ENCODE measurements around the gene CFAP65. TPM values are rescaled to one million over a fixed set of nuclear protein-coding genes. Genes with fewer than 3 reads are reported as not detected.

The CFAP65 gene
- total RNA-seq, 2 experiments from 2014 or later, result not detected

DNA sequence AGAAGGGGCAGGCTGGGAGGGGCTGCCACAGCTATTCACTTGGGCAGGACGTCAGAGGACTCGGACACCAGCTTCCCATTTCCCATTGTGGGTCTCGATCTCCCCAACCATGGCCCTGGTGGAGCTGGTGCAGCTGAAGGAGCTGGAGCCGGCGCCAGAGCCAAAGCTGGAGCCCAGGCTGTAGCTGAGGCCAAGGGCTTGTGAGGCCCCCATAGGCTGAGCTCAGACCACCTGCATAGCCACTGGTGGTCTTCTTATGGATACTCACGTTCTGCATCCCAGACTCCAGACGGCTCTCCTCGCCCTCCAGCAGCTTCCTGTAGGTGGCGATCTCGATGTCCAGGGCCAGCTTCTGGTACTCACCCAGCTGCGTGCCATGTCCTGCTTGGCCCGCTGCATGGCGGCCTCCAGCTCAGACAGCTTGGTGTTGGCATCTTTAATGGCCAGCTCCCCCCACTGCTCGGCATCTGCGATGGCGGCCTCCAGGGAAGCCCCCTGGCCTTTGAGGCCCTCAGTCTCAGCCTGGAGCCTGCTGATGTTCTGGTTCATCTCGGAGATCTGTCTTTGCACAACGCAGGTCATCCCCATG, 87.9 kb downstream of the CFAP65 start:
- DNase-seq (no peak), ATAC-seq (ENCODE audit: poor library complexity) (no peak)
- Histone ChIP-seq H3K4me3 (ENCODE audit: low read length) (no peak overlapping the region), H3K4me1 (ENCODE audit: insufficient read depth, low read length) (no peaks in the 10 kb centered on the region), H3K27ac (ENCODE audit: low read depth in 1 of 2, low read length in 2 of 2) (no peak overlapping the region), H3K36me3 (ENCODE audit: insufficient read depth, low read length) (no peaks in the 10 kb centered on the region), H3K27me3 (ENCODE audit: control insufficient read depth in 1 of 2, insufficient read depth in 2 of 2, low read length in 2 of 2) (peaks cover 30 to 45% of the 10 kb centered on the region in 2 experiments), H3K9me3 (ENCODE audit: control insufficient read depth in 1 of 2, insufficient read depth in 1 of 2, low read length in 2 of 2) (no peaks in the 10 kb centered on the region)
- intact Hi-C loops (cut with DNase I, micrococcal nuclease), result no loop called here
- ChIA-PET POLR2A (no interaction called here), CTCF (interaction anchor here (1.3 kb wide), 2 partner anchors 12 to 27 kb away, joined by 4 to 5 read pairs; no protein-coding TSS in a partner anchor)
- Mint-ChIP-seq H3K4me3 (no peak overlapping the region), H3K27me3 (peaks cover 88% of the 10 kb centered on the region), H3K36me3 (ENCODE audit: low read depth) (no peaks in the 10 kb centered on the region), H3K4me1 (ENCODE audit: low read depth) (no peaks in the 10 kb centered on the region), H3K9me3 (no peaks in the 10 kb centered on the region), H3K27ac (no peak overlapping the region)
- TF ChIP-seq, protein P1, sequence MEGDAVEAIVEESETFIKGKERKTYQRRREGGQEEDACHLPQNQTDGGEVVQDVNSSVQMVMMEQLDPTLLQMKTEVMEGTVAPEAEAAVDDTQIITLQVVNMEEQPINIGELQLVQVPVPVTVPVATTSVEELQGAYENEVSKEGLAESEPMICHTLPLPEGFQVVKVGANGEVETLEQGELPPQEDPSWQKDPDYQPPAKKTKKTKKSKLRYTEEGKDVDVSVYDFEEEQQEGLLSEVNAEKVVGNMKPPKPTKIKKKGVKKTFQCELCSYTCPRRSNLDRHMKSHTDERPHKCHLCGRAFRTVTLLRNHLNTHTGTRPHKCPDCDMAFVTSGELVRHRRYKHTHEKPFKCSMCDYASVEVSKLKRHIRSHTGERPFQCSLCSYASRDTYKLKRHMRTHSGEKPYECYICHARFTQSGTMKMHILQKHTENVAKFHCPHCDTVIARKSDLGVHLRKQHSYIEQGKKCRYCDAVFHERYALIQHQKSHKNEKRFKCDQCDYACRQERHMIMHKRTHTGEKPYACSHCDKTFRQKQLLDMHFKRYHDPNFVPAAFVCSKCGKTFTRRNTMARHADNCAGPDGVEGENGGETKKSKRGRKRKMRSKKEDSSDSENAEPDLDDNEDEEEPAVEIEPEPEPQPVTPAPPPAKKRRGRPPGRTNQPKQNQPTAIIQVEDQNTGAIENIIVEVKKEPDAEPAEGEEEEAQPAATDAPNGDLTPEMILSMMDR (IDR thresholded peaks at IDR 0.05), result no peak

Small RNA genes within 50 kb of the gene (microRNA-seq; reads per million reads assigned to microRNA genes)
- gene MIR3131 (ENCODE audit: borderline microRNAs expressed, borderline replicate concordance) (not detected), gene MIR375 (ENCODE audit: borderline microRNAs expressed, borderline replicate concordance) (not detected)

Other genes with a start within 250 kb of the CFAP65 start
- not detected for gene PRKAG3, start 209.7 kb downstream of the CFAP65 start, total RNA-seq
- not detected for gene WNT6, start 181.7 kb downstream of the CFAP65 start, total RNA-seq
- gene WNT10A, start 160.7 kb downstream of the CFAP65 start, total RNA-seq, result 1 to 10 TPM; 4.8 to 6.6 TPM
- not detected for gene CDK5R2, start 81.8 kb downstream of the CFAP65 start, total RNA-seq
- not detected for gene FEV, start 56.3 kb downstream of the CFAP65 start, total RNA-seq
- not detected for gene CRYBA2, start 48.1 kb downstream of the CFAP65 start, total RNA-seq
- not detected for gene IHH, start 19.4 kb upstream of the CFAP65 start, total RNA-seq
- gene NHEJ1, start 119.3 kb upstream of the CFAP65 start, total RNA-seq, result 1 to 10 TPM; 7.2 to 8.5 TPM
- under 1 TPM; 0.36 to 0.96 TPM for gene SLC23A3, start 128.5 kb upstream of the CFAP65 start, total RNA-seq
- gene CNPPD1, start 135.4 kb upstream of the CFAP65 start, total RNA-seq, result 10 to 100 TPM; 42.3 to 43.4 TPM
- gene RETREG2, start 136.8 kb upstream of the CFAP65 start, total RNA-seq, result 10 to 100 TPM; 82.3 to 83.2 TPM
- gene ZFAND2B, start 165.3 kb upstream of the CFAP65 start, total RNA-seq, result 10 to 100 TPM; 65.9 to 67.4 TPM
- 1 to 10 TPM; 2.6 to 3.1 TPM for gene ABCB6, start 177.4 kb upstream of the CFAP65 start, total RNA-seq
- 100 to 1,000 TPM; 105 to 106 TPM for gene ATG9A, start 188.1 kb upstream of the CFAP65 start, total RNA-seq
- gene ANKZF1, start 188.3 kb upstream of the CFAP65 start, total RNA-seq, result 100 to 1,000 TPM; 128 to 135 TPM
- gene GLB1L, start 203.9 kb upstream of the CFAP65 start, total RNA-seq, result 1 to 10 TPM; 2.4 to 3.0 TPM
- gene STK16, start 204.0 kb upstream of the CFAP65 start, total RNA-seq, result 10 to 100 TPM; 11.2 to 14.1 TPM
- not detected for gene TUBA4B, start 211.7 kb upstream of the CFAP65 start, total RNA-seq
- 100 to 1,000 TPM; 183 to 185 TPM for gene TUBA4A, start 212.4 kb upstream of the CFAP65 start, total RNA-seq
- gene DNAJB2, start 237.8 kb upstream of the CFAP65 start, total RNA-seq, result 100 to 1,000 TPM; 151 to 161 TPM